GM23338 (cell line): ENCODE data around the gene PPP1R14B. TPM values are rescaled to one million over a fixed set of nuclear protein-coding genes. Genes with fewer than 3 reads are reported as not detected.
A peak's percentile ranks its signal among the peaks of the same experiment; 100 is the strongest.

ENCODE experiments used
- ATAC-seq: fragments of 200-7000 bp; cut with Tn5 transposase; 3 replicates; pipeline ENCODE4 v1.9.1; 2020
- DNase-seq: peaks from one replicate; pipeline ENCODE4 v3.0.0-alpha.2; 2015; ENCODE audit warnings: low spot score
- H2AFZ ChIP-seq: fragments of 200-600 bp; sonication (generic); 2 replicates; pipeline ENCODE4 v1.8.0; 2016; ENCODE audit warnings: antibody characterized with exemption, mild to moderate bottlenecking, moderate library complexity
- H3F3A ChIP-seq: fragments of 200-600 bp; sonication (generic); replicated peaks from 2 replicates; pipeline ENCODE4 v1.8.0; 2017; ENCODE audit warnings: antibody characterized with exemption, mixed run types, low read depth
- H3K27ac ChIP-seq: fragments of 200-600 bp; sonication (generic); 2 replicates; pipeline ENCODE4 v1.6.1; 2016; ENCODE audit warnings: low read depth
- H3K27me3 ChIP-seq: fragments of 200-600 bp; sonication (generic); 2 replicates; pipeline ENCODE4 v1.8.0; 2016; ENCODE audit warnings: mild to moderate bottlenecking, mixed run types, moderate library complexity; ENCODE audit not compliant: insufficient read depth
- H3K36me3 ChIP-seq: fragments of 200-600 bp; sonication (generic); 2 replicates; pipeline ENCODE4 v1.8.0; 2016; ENCODE audit warnings: mild to moderate bottlenecking; ENCODE audit not compliant: insufficient read depth
- H3K4me1 ChIP-seq: fragments of 200-600 bp; sonication (generic); 2 replicates; pipeline ENCODE4 v1.8.0; 2016; ENCODE audit warnings: mild to moderate bottlenecking, moderate library complexity; ENCODE audit not compliant: insufficient read depth
- H3K4me2 ChIP-seq: fragments of 200-600 bp; sonication (generic); 2 replicates; pipeline ENCODE4 v1.7.1; 2017; ENCODE audit warnings: mixed run types
- H3K4me3 ChIP-seq: fragments of 200-600 bp; sonication (generic); 2 replicates; pipeline ENCODE4 v1.6.1; 2016; ENCODE audit warnings: mixed run types
- H3K79me2 ChIP-seq: fragments of 200-600 bp; sonication (generic); replicated peaks from 2 replicates; pipeline ENCODE4 v1.8.0; 2017; ENCODE audit warnings: mild to moderate bottlenecking; ENCODE audit not compliant: insufficient read depth
- H3K9me2 ChIP-seq: fragments of 200-600 bp; sonication (generic); 2 replicates; pipeline ENCODE4 v1.8.0; 2017; ENCODE audit not compliant: insufficient read depth
- H4K20me1 ChIP-seq: fragments of 200-600 bp; sonication (generic); replicated peaks from 2 replicates; pipeline ENCODE4 v1.8.0; 2017; ENCODE audit warnings: mild to moderate bottlenecking; ENCODE audit not compliant: insufficient read depth
- H3K27ac Mint-ChIP-seq: 2 replicates; pipeline ENCODE4 v1.8.0; 2020; ENCODE audit warnings: inconsistent platforms, mild to moderate bottlenecking, moderate library complexity, mixed read lengths
- H3K27me3 Mint-ChIP-seq: 3 replicates; pipeline ENCODE4 v1.8.0; 2022; ENCODE audit warnings: low read depth, mild to moderate bottlenecking, moderate library complexity, mixed read lengths, inconsistent platforms; ENCODE audit not compliant: insufficient read depth, poor library complexity
- H3K36me3 Mint-ChIP-seq: 3 replicates; pipeline ENCODE4 v1.8.0; 2021; ENCODE audit warnings: low read depth, mild to moderate bottlenecking, inconsistent platforms, moderate library complexity, mixed read lengths
- H3K4me1 Mint-ChIP-seq: 3 replicates; pipeline ENCODE4 v1.8.0; 2020; ENCODE audit warnings: mild to moderate bottlenecking, inconsistent platforms, mixed read lengths
- H3K4me3 Mint-ChIP-seq: 3 replicates; pipeline ENCODE4 v1.8.0; 2021; ENCODE audit warnings: moderate library complexity, mild to moderate bottlenecking, inconsistent platforms, mixed read lengths
- H3K9me3 Mint-ChIP-seq: 3 replicates; pipeline ENCODE4 v1.8.0; 2020; ENCODE audit warnings: moderate library complexity, mild to moderate bottlenecking, inconsistent platforms, mixed read lengths
- CREB1 ChIP-seq: fragments of 250-450 bp; sonication (Bioruptor Pico); IDR thresholded peaks from 2 replicates; pipeline ENCODE4 v1.5.0; 2020; ENCODE audit warnings: low read depth, mild to moderate bottlenecking, moderate library complexity
- EZH2 ChIP-seq: fragments of 200-600 bp; sonication (generic); IDR thresholded peaks from one replicate; pipeline ENCODE4 v1.8.0; 2017; ENCODE audit warnings: antibody characterized with exemption, mild to moderate bottlenecking, low read depth; ENCODE audit not compliant: unreplicated experiment
- EZH2phosphoT487 ChIP-seq: fragments of 200-600 bp; sonication (generic); IDR thresholded peaks from one replicate; pipeline ENCODE4 v1.8.1; 2018; ENCODE audit warnings: antibody characterized with exemption; ENCODE audit not compliant: unreplicated experiment
- JUNB ChIP-seq: IDR thresholded peaks from one replicate; pipeline ENCODE4 v1.6.1; 2016; ENCODE audit warnings: antibody characterized with exemption; ENCODE audit not compliant: unreplicated experiment
- NANOG ChIP-seq: IDR thresholded peaks from 2 replicates; pipeline ENCODE4 v1.6.1; 2016; ENCODE audit warnings: antibody characterized with exemption, borderline replicate concordance
- POLR2AphosphoS5 ChIP-seq: IDR thresholded peaks from 2 replicates; pipeline ENCODE4 v1.6.1; 2016; ENCODE audit warnings: antibody characterized with exemption, low read depth
- STAT1 ChIP-seq: IDR thresholded peaks from one replicate; pipeline ENCODE4 v1.6.1; 2016; ENCODE audit warnings: antibody characterized with exemption; ENCODE audit not compliant: unreplicated experiment
- ZNF114 ChIP-seq: fragments of 250-450 bp; sonication (Bioruptor Pico); IDR thresholded peaks from 2 replicates; pipeline ENCODE4 v1.5.0; 2020; ENCODE audit warnings: mild to moderate bottlenecking, moderate library complexity
- ZNF331 ChIP-seq: fragments of 250-450 bp; sonication (Bioruptor Pico); IDR thresholded peaks from 2 replicates; pipeline ENCODE4 v1.5.0; 2020; ENCODE audit warnings: low read depth, mild to moderate bottlenecking, moderate library complexity
- ZNF462 ChIP-seq: fragments of 250-450 bp; sonication (Bioruptor Pico); IDR thresholded peaks from 2 replicates; pipeline ENCODE4 v1.5.0; 2020; ENCODE audit warnings: mild to moderate bottlenecking, moderate library complexity
- polyA plus RNA-seq: library from polyadenylated mRNA; unstranded; fragments of >200 nt; fragmentation: Nextera tagmentation; extraction: Ambion mirVana; gene quantifications from 2 replicates; pipeline ENCODE4 v1.2.1, GENCODE V29; 2016
- total RNA-seq: library from RNA; depleted of rRNA; stranded (reverse); fragments of >200 nt; shearing (Covaris generic); gene quantifications from 2 replicates; pipeline ENCODE4 v1.2.3, GENCODE V29; 2014
- TF ChIP-seq, protein P1 (sequence below): IDR thresholded peaks from one replicate; pipeline ENCODE4 v1.6.1; 2018; ENCODE audit warnings: antibody characterized with exemption; ENCODE audit not compliant: unreplicated experiment
- TF ChIP-seq, protein P2 (sequence below): IDR thresholded peaks from 2 replicates; pipeline ENCODE4 v1.6.1; 2016; ENCODE audit warnings: antibody characterized with exemption
- TF ChIP-seq, protein P3 (sequence below), 2 experiments: fragments of 200-600 bp in 1 of 2; sonication (generic) in 1 of 2; conservative IDR thresholded peaks; 2 replicates each; pipeline versions ENCODE4 v1.5.1 to v1.6.1; 2016 to 2017; ENCODE audit warnings: antibody characterized with exemption in 2 of 2, low read depth in 2 of 2, mild to moderate bottlenecking in 2 of 2, moderate library complexity in 1 of 2

Gene PPP1R14B
- total and polyA plus RNA-seq, 2 experiments from 2014 or later = 250 to 315 TPM

- Mint-ChIP-seq H3K36me3 (peaks cover 14% of the 10 kb centered on the region), H3K4me1 (peaks cover 42% of the 10 kb centered on the region), H3K27ac (peak overlapping the region; percentile 94), H3K9me3 (no peaks in the 10 kb centered on the region), H3K4me3 (peak overlapping the region; percentile 88), H3K27me3 (peaks cover 35% of the 10 kb centered on the region)
- DNase-seq (no peak), ATAC-seq (peak; percentile 8)
- Histone ChIP-seq H3F3A (peaks cover 47% of the 10 kb centered on the region), H3K4me3 (peak overlapping the region; percentile 100), H3K79me2 (peaks cover 30% of the 10 kb centered on the region), H4K20me1 (no peaks in the 10 kb centered on the region; the same call in none of the 2 replicates), H3K4me1 (peaks cover 39% of the 10 kb centered on the region), H3K36me3 (no peaks in the 10 kb centered on the region), H3K27ac (peak overlapping the region; percentile 62; the same call in 1 of the 2 replicates), H2AFZ (peak overlapping the region; percentile 66; the same call in 1 of the 2 replicates), H3K27me3 (no peaks in the 10 kb centered on the region), H3K4me2 (peak overlapping the region; percentile 100), H3K9me2 (no peaks in the 10 kb centered on the region)
- TF ChIP-seq STAT1 (no peak), ZNF114 (CRISPR knock-in tag) (no peak), CREB1 (CRISPR knock-in tag) (no peak), JUNB (no peak), NANOG (no peak), ZNF462 (CRISPR knock-in tag) (no peak), EZH2phosphoT487 (no peak), POLR2AphosphoS5 (no peak), ZNF331 (CRISPR knock-in tag) (no peak), EZH2 (no peak)
- TF ChIP-seq, protein P1, sequence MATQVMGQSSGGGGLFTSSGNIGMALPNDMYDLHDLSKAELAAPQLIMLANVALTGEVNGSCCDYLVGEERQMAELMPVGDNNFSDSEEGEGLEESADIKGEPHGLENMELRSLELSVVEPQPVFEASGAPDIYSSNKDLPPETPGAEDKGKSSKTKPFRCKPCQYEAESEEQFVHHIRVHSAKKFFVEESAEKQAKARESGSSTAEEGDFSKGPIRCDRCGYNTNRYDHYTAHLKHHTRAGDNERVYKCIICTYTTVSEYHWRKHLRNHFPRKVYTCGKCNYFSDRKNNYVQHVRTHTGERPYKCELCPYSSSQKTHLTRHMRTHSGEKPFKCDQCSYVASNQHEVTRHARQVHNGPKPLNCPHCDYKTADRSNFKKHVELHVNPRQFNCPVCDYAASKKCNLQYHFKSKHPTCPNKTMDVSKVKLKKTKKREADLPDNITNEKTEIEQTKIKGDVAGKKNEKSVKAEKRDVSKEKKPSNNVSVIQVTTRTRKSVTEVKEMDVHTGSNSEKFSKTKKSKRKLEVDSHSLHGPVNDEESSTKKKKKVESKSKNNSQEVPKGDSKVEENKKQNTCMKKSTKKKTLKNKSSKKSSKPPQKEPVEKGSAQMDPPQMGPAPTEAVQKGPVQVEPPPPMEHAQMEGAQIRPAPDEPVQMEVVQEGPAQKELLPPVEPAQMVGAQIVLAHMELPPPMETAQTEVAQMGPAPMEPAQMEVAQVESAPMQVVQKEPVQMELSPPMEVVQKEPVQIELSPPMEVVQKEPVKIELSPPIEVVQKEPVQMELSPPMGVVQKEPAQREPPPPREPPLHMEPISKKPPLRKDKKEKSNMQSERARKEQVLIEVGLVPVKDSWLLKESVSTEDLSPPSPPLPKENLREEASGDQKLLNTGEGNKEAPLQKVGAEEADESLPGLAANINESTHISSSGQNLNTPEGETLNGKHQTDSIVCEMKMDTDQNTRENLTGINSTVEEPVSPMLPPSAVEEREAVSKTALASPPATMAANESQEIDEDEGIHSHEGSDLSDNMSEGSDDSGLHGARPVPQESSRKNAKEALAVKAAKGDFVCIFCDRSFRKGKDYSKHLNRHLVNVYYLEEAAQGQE = no peak
- TF ChIP-seq, protein P2, sequence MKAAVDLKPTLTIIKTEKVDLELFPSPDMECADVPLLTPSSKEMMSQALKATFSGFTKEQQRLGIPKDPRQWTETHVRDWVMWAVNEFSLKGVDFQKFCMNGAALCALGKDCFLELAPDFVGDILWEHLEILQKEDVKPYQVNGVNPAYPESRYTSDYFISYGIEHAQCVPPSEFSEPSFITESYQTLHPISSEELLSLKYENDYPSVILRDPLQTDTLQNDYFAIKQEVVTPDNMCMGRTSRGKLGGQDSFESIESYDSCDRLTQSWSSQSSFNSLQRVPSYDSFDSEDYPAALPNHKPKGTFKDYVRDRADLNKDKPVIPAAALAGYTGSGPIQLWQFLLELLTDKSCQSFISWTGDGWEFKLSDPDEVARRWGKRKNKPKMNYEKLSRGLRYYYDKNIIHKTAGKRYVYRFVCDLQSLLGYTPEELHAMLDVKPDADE = no peak
- TF ChIP-seq, protein P3, sequence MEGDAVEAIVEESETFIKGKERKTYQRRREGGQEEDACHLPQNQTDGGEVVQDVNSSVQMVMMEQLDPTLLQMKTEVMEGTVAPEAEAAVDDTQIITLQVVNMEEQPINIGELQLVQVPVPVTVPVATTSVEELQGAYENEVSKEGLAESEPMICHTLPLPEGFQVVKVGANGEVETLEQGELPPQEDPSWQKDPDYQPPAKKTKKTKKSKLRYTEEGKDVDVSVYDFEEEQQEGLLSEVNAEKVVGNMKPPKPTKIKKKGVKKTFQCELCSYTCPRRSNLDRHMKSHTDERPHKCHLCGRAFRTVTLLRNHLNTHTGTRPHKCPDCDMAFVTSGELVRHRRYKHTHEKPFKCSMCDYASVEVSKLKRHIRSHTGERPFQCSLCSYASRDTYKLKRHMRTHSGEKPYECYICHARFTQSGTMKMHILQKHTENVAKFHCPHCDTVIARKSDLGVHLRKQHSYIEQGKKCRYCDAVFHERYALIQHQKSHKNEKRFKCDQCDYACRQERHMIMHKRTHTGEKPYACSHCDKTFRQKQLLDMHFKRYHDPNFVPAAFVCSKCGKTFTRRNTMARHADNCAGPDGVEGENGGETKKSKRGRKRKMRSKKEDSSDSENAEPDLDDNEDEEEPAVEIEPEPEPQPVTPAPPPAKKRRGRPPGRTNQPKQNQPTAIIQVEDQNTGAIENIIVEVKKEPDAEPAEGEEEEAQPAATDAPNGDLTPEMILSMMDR (conservative IDR thresholded peaks at IDR 0.05; ENCODE audit: low read depth in 2 of 2) = no peak
These were observed 1.2 kb upstream of the PPP1R14B start for GRCh38 chr11:64247729-64248531.
